CD4-positive, alpha-beta T cell treated with Interleukin-10 for 1 hour (primary cell): Measurements from ENCODE around the gene EEFSEC.

Source experiments
- DNase-seq: peaks from one replicate; pipeline ENCODE4 v3.0.0-alpha.2; 2020

Gene EEFSEC

DNA sequence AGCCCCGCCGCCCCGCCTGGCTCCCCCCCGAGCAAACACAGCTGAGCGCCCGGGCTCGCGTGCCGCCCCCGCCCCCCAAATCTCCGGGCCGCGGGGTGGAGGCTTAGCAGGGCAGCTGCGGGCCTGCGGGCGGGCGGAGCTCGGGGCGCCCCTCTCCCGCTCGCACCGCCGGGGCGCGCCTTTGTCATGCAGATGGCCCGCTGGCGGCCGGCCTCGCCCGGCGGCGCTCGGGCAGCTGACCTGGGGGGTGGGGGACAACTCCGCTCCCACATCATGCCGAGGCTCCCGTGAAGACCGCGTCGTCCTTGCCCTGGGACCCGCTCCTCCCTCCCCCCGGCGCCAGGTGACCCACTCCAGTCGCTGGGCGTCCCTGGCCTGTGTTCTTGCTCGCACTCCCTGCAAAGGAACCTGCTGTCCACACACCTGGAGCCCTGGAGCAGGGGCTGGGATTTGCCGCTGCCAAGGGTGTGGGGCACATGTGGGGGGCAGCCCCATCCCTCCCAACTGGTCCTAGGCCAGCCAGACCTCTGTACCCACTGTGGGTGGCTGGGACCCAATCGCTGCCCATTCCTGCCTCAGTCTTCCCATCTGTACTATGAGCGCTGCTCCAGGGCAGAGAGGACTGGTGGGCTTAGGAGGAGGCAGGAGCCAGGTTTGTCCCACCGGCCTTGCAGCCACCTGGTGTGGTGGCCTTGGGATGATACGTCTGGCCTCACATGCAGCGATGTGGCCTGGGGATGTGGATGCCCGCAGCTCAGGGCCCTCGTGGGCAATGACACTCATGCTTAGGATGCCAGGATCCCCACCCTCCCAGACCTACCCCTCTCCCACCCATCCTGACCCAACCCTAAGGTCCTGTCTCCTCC, 279.9 kb downstream of the EEFSEC start:
- DNase-seq: no peak

GRCh38 chr3:128433837-128434165, 280.5 kb downstream of the EEFSEC start:
- no peak for DNase-seq

GRCh38 chr3:128434524-128434923, 281.2 kb downstream of the EEFSEC start:
- no peak for DNase-seq

DNA sequence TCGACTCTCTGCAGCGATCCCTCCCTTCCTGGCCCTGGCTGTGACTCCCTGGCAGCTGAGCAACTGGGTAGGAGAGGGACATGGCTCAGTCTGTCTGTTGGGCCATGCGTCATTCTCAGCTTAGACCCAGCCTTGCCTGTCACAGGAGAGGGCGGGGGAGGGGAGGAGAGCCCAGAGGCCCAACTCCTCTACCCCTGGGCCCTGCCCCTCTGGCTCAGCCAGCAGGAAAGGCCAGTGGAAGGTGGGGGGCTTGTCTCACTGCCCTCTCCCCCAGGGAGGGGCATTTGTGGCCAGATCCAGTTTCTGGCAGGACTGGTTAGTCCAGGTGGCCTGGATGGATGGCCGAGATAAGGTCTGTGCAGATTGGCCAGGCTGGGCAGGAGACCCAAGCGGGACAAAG, 281.8 kb downstream of the EEFSEC start:
- no peak for DNase-seq

- no peak for DNase-seq
These were observed 282.3 kb downstream of the EEFSEC start for GRCh38 chr3:128435561-128435960.

DNA sequence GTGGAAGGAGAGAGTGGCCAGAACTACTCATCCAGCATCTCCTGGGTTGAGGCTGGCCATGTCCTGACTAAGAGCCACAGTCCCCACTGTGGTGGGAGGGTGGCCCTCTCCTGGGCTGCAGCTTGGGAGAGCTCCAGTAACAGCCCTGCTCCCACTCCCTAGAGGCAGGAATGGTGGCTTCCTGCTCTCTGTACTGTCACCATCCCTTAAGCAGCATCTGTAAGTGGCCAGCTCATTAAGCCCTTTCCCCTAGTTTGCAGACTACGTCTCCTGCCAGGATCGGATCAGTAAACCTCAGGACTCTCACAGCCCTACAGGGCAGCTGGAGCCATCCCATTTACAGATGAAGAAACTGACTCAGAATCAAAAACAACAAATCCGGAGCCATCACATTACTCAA, 282.9 kb downstream of the EEFSEC start:
- DNase-seq: no peak

GRCh38 chr3:128438488-128439072, 285.3 kb downstream of the EEFSEC start:
- no peak for DNase-seq

GRCh38 chr3:128439226-128439625, 285.9 kb downstream of the EEFSEC start:
- DNase-seq: no peak

GRCh38 chr3:128442070-128442469, 288.8 kb downstream of the EEFSEC start:
- no peak for DNase-seq

DNA sequence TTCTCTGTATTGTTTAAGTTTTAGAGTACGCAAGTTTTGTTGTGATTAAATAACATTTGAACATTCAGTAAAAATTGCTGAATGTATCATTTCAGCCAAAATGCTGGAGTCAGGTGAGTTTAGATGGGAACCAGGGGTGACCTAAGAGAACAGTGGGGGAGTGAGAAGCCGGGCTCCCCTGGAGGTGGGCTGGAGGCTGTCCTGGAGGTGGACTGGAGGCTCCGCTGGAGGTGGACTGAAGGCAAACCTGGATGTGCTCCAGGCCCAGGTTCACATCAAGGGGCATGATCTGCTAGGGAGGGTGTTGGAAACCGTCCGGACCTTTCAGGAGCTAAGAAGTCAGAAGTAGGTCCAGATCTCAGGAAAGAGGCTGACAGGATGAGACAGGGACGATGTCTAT, 289.7 kb downstream of the EEFSEC start:
- no peak for DNase-seq

DNA sequence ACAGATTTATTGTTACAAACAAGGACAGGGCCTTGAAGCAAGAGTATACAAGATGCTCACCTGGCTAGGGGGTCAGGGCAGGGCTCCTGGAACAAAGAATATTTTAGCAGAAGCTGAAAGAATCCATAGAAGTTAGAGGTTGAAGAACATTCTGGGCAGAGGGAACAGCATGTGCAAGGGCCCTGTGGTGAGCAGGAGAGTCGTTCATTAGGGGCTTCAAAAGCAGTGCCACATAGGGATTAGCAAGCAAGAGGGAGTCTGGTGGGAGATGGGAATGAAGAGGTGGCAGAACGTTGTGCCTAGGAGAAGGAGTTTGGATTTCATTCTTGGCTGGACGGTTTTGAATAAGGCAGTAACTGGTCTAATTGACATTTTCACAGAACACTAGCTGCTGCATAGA, 290.5 kb downstream of the EEFSEC start:
- DNase-seq: no peak

DNA sequence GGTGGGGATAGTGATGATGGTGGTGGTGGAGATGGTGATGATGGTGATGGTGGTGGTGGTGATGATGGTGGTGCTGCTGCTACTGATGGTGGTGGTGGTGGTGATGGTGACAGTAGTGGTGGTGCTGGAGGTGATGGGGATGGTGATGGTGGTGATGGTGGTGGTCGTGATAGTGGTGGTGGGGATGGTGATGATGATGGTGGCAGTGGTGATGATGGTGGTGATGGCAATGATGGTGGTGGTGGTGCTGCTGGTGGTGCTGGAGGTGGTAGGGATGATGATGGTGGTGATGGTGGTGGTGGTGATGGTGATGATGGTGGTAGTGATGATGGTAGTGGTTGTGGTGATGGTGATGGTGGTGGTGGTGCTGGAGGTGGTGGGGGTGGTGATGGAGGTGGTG, 292.1 kb downstream of the EEFSEC start:
- no peak for DNase-seq

DNA sequence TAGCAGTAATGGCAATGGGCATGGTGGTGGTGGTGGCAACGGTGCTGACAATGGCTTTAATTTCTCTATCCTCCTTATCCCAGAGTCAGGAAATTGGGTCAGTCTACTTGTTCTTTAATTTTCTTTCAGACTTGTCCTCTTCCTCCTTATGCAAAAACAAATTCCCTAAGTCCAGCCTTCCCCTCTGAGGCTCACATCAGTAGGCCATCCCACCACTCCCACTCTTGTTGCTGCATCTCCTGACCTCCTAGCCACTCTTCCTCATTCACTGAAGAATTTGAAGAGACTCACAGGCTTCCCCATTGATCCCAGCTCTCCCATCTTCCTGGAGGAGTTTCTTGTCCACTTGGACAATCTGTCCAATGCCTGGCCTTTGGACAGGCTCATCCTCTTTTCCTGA, 293.5 kb downstream of the EEFSEC start:
- no peak for DNase-seq

DNA sequence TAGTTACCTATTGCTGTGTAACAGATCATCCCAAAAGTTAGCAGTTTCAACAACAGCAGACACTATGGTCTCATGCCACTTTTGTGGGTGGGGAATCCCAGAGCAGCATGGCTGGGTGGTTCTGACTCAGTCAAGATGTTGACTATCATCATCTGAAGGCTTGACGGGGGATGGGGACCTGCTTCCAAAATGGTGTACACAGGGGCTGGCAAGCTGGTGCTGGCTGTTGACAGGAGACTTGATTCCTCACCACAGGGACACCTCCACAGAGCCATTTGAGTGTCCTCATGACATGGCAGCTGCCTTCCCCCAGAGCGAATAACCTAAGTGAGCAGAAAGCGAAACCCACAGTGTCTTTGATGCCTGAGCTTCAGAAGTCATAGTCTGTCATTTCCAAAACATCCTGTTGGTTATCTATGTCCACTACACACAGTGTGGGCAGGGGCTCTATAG, 294.3 kb downstream of the EEFSEC start:
- peak; percentile 2 for DNase-seq

DNA sequence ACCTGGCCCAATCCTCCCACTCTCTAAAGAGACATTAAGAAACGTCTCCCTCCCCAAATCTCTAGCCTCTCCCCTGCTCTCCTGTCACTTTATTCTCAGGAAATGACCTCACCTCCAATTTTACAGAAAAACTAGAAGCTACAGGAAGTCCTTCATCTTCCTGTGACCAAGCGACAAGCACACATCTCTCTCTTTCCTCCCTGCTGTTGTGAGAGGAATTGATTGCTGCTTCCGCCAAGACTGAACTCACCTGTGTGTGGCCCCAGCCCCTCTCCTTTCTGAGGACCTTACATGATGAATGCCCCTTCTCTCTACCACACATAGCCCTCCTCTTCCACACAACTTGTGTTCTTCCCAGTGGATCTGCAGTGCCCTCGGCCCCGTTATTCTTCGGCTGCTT, 295.2 kb downstream of the EEFSEC start:
- peak; percentile 46 for DNase-seq

GRCh38 chr3:128449111-128449638, 295.9 kb downstream of the EEFSEC start:
- no peak for DNase-seq

GRCh38 chr3:128452120-128452519, 298.8 kb downstream of the EEFSEC start:
- no peak for DNase-seq

GRCh38 chr3:128452678-128453275, 299.5 kb downstream of the EEFSEC start:
- DNase-seq: no peak

- DNase-seq: no peak
These were observed 300.4 kb downstream of the EEFSEC start for GRCh38 chr3:128453501-128454309.

GRCh38 chr3:128454310-128454618, 301.0 kb downstream of the EEFSEC start:
- no peak for DNase-seq

- DNase-seq: no peak
These were observed 301.8 kb downstream of the EEFSEC start for GRCh38 chr3:128455116-128455515.

DNA sequence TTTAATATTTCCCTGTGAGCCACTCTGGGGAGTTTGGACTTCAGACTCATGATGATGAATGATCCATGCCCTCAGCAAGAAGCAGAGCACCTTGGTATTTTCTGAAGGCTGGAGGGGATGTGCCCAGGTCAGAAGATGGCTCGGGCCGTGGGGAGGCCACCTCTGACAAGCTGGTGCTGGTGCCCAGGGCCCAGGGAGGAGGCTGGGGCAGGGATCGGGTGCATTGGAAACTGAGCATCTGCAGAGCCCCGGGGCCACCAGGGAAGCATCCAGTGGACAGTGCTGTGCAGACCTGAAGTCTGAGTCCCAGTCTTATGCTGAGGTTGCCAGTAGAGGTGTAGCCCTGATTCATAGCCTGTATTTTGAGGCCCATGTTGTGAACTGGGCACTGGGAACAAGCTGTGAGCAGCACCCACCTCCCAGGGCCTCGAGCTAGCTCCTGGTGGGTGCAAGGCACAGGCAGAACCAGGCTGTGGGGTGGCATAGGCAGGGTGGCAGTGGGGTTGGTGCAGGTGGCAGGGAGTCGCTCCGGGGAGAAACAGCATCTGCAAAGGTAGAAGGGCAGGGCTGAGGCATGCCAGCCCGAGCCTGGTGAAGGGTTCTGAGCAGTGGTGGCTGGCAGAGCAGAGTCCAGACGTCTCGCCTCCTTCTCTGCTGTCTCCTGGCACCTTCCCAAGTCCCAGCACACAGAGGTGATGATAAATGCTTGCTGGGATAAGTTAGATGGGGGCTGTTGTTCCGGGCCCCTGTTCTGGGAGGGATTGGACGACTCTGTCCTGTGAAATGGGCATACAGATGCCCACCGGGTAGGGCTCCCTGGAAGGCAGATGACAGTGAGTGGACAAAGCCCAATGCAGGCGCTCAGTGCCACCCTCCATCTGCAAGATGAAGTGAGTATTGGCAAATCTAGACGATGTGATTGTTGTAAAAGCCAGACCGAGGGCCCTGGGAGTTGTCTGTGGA, 302.8 kb downstream of the EEFSEC start:
- no peak for DNase-seq
